ENCODE results near the gene CLEC18B.
"Not testable (repeated sequence)": the region's sequence is repeated elsewhere in the genome, so short reads cannot be mapped to it uniquely, and the experiment has no call there.

GRCh38 chr16:74443624-74444346, 22.5 kb upstream of the CLEC18B start:
- TF ChIP-seq POLR2A (IDR thresholded peaks at IDR 0.05; ENCODE audit: low read depth, low read length); POLR2AphosphoS5 (IDR thresholded peaks at IDR 0.05; ENCODE audit: low read depth, low read length); TAF1 (IDR thresholded peaks at IDR 0.05; ENCODE audit: borderline replicate concordance, low read depth, low read length): not testable (repeated sequence)
